RPMI8226 (cell line): Measurements from ENCODE around the gene SEMA3A.

Source experiments
- DNase-seq: peaks from one replicate; pipeline ENCODE4 v3.0.0-alpha.2; 2015

Gene SEMA3A

GRCh38 chr7:84195295-84196060, 889 bp upstream of the SEMA3A start:
- DNase-seq: no peak

DNA sequence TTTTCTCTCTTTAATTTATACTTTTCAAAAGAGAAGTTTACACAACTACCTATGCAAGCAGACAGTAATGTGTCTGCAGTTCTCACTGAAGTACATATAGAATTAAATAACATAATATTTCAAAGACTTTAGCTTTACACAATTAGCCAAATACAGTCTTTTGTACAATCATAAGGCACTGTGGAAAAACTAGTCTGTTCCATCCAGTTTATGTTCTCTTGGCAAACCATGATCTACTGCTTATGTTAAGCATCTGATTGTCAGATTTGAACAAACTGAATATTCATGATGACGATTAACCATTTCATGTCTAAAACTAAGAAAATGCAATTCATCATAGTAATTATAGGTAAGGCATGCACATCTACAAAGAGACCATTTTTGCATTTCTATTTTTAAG, 842 bp downstream of the SEMA3A start:
- no peak for DNase-seq

DNA sequence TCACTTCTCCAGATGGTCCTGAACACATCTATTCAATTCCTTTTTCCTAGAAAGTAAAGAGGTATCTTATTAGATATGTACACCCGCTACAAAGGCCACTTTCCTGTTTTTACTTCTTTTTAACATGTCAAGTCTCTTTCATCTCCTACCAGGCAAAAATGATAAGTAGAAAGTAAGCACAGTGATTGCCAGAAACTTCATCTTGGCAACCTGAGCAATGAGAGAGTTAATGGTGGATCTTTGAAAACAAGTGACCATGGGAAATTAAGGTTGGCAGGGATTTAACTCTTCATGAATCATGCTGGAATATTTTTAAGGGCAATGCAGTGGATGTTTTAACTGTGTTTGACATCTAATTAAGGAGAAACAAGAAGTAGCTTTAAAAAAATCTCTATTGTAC, 2.7 kb downstream of the SEMA3A start:
- no peak for DNase-seq

- DNase-seq: no peak
Measured at GRCh38 chr7:84191261-84191660, 3.3 kb downstream of the SEMA3A start.

DNA sequence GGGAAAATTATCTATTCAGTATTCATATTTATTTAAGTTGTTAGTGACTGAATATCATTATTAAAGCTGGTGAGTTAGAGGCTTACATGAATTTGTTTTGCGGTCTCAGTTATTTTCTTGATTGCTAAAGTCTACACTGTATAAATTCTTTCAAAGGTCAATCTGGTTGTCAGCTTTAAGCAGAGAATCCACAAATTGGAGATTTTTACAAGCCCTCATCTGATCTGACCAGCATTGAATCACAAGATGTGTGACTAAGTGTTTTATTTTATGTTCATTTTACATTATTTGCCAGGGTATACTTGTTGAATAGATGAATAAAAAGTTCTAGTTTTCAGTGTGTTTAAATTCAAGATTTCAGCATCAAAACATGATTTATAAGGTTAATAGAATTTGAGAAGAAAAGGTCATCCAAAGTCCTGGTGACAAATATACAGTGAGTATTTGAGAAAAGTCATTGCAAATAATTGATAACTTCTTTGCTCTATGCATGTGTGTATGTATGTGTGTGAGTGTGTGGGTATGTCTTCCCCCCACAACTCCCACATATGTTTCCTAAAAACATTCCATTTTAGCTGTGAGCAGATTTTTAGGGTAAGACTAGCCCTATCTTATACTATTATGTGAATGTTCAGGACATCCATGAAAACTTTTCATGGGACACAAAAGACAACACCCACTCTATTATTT, 4.4 kb downstream of the SEMA3A start:
- DNase-seq: no peak

- no peak for DNase-seq
Measured at GRCh38 chr7:84188786-84189405, 5.7 kb downstream of the SEMA3A start.

DNA sequence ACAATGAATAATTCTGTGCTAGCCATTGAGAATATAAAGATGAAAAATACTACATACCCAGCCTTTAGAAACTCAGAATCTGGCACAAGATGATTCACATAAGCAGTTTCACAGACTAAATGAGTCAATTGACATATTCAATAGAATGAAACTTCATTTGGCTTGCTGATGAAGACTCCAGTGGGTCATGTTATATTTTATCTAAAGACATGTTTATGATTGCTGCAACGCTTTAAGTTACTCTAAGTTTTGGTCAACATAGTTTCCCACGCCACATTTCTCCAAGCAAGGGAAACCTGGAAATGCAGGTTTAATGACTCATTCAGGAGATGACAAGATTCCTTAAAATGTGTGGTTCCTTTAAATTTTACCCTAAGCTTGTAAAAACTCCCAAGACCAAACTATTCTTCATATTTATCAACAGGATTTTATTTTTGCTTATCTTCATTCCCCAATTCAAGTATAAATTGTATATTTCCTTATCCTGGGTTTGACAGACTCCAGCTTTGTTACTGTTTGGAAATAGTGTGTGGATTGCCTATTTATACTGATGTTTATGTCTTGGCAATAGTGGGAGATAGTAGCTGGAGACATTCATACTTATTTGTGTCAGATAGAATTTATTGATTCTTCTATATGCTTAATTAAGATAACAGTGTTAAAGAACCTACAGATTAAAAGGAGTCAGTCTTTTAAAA, 6.6 kb downstream of the SEMA3A start:
- DNase-seq: no peak

DNA sequence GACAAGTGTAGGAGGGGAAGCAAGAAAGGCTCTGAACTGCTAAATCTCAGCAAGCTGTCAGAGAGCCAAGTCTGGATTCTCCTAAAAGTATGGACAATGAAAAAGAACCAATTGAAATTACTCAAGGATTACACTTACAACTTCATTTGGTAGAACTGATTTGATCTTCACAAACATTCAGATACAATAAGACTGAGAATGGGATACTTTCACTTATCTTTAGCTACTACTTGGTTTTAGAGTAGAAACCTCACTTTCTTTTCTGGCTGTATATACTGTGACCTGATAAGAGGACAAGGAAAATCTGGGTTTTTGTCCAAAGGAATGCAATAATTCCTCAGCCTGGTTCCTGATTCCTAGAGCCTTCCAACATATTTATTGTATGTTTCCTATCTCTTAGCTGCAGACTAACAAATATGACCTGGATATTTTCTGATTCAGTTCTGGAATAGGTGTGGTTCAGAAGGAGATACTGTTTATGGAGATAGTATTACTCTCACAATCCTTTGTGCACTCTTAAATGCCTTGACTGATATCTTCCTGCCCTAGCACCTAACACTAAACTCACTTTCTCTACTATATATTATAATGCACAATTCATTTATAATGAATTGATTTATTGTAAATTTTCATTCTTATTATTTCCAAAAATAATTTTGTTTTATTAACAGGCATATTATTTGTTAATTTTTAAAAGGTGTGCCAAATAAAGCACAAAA, 7.3 kb downstream of the SEMA3A start:
- DNase-seq: no peak

GRCh38 chr7:84183741-84184140, 10.8 kb downstream of the SEMA3A start:
- DNase-seq: no peak

GRCh38 chr7:84182301-84182700, 12.3 kb downstream of the SEMA3A start:
- DNase-seq: no peak

GRCh38 chr7:84181628-84182027, 13.0 kb downstream of the SEMA3A start:
- DNase-seq: no peak

DNA sequence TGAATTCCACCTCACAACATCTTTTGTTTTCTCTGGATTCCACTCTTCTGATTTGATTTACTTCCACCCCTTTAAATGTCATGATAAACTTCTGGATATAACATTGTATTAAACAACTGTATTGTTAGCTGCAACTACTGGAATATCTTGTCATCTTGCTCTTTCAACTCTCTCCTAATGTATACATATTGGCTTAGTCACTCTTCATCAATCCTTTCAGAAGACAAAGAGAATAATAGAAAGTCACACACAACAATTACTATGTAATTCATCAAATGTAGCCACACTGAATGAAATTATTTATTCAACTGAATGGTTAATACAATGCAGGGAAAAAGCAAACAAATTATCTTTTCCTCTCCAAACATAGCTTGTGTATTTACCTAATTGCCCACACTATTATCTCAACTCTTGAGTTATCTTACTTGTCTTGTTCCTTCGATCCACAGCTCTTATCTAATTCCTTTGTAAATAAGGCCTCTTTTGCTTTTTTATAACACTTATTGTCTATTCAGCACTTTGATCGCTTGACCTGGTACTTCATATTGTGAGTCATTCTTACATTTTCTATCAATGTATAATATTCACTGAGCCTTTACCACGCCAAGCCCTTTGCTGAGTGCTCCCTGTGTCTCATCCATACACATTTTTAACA, 16.7 kb downstream of the SEMA3A start:
- no peak for DNase-seq

GRCh38 chr7:84176716-84177115, 17.9 kb downstream of the SEMA3A start:
- no peak for DNase-seq

DNA sequence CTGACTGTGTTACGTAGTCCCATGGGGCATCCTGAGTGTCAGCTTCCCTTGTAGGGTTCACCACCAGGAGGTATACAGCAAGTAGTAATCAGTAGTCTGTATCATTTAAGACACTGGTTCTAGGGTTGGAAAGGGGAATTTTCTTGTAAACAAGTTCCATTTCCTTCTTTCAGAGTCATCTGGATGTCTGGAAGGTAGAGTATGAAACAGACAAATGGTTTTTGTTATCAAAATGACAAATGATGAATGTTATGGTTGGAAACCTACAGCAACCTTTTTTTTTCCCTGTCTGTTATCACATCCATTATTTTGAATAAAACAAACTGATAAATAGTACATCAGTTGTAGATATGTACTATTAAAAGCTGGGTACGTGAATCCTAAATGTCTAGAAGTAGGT, 19.1 kb downstream of the SEMA3A start:
- no peak for DNase-seq

DNA sequence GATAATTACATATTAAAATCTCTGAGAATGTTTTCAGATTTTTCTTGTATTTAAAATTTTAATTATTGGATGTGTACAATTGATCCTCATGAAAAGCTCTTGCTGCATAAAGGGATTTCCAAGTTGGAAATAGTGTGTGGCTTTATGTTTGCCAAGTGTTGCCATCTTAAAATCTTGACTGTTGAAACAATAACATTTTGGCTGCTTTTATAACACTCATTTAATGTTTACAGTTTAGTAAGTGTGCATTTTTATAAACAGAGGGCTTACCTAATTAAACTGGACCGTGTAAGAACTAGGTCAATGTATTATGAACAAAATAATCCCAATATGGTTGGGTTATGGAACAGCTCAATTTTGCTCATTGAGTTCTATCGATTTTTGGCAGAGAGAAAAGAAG, 23.9 kb downstream of the SEMA3A start:
- no peak for DNase-seq

- no peak for DNase-seq
Measured at GRCh38 chr7:84162584-84162983, 32.0 kb downstream of the SEMA3A start.

DNA sequence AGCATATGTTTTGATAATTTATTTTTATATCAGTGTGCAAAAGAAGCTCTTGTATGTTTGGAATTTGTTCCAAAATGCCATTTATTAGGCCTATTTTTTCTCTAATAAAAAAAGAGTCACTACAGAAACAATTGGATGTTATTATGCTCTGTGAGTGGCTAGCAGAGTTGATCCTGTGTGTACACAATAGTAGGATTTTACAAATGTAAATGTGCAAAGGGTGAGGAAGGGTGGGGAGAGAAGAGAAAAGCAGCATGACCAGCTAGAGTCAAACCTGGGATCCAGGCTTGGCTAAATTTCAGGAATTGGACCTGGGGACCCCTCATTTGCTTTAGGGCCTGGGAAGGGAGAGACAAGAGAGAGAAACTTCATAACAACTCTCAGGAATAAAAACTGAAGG, 32.5 kb downstream of the SEMA3A start:
- DNase-seq: no peak

DNA sequence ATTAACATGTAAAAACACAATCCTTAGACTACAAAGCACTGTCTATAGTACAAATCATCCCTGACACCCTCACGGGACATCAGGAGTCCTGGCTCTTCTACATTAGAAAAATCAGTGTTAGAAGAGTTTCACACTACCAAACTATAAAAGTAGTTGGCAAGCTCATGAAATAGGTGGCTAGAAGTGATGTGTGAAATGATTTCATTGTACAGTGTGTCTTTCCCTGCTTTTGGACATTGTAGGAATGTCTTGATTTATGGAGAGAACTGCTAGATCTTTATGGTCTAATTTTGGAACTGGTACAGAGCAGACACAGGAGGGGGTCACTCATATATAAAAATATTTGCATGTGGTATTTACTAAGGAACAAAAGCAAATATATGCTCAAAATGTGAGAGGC, 33.2 kb downstream of the SEMA3A start:
- DNase-seq: no peak

GRCh38 chr7:84159435-84159834, 35.2 kb downstream of the SEMA3A start:
- DNase-seq: no peak

DNA sequence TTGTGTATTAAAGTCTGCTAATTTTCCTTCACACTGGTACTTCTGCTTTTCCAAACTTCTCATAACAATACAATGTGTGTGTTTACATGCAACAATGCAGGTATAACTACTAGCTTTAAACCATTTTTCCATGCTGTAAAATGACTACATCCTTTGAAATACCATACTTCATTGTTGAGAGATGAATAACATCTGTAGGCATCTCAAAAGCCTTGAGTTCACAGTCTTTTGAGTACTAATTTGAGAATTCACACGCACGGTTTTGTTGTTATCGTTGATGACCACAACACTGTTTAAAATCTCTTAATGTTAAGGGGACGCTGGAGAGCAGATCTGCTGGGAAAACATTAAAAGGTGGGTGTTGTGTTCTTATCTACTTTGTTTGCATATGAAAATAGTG, 37.4 kb downstream of the SEMA3A start:
- DNase-seq: no peak

- DNase-seq: no peak
Measured at GRCh38 chr7:84154991-84155781, 39.4 kb downstream of the SEMA3A start.

DNA sequence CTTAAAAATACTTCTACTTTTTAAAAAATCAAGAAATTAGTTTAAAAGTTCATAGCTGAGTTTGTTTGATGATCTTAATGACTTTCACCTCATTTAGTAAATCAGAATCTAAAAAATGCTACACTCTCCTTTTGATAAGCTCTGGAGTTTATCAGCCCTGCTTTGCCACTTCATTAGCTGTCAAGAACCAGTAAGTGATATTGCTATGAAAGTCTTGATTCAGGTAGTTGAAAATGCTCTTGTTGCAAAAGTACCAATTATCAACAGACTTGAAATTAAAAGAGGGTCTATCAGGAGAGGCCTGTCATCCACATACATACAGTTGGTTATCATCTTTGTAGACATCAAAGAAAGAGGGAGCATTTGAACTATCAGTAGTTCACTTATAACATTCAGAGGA, 41.6 kb downstream of the SEMA3A start:
- DNase-seq: no peak
